H1 (cell line): ENCODE measurements around the gene MYLIP. TPM values are rescaled to one million over a fixed set of nuclear protein-coding genes. Genes with fewer than 3 reads are reported as not detected.

Source experiments
- JUN ChIP-seq: IDR thresholded peaks from 2 replicates; pipeline ENCODE4 v1.6.1; 2011; ENCODE audit warnings: low read depth, mild to moderate bottlenecking, improper control_type of control experiment, low read length
- polyA plus RNA-seq, 7 experiments: library from polyadenylated mRNA; depleted of rRNA in 3 of 7; stranded (reverse) in 5 of 7; unstranded in 2 of 7; fragments of >200 nt in 5 of 7; fragments of 200-250 nt in 2 of 7; gene quantifications; 1 replicate in 5 of 7; 2 replicates in 1 of 7; 4 replicates in 1 of 7; pipeline versions ENCODE4 v1.2.1 to v1.2.3, GENCODE V29; 2011 to 2013; ENCODE audit warnings: missing spikeins in 2 of 7, mixed read lengths in 2 of 7
- total RNA-seq: library from RNA; stranded (reverse); fragmentation: NEBNext Ultra II Directional; extraction: Animal tissue kit (Norgen Biotek cat#: 25700); gene quantifications from 2 replicates; pipeline ENCODE4 v1.2.1, GENCODE V29; 2021

MYLIP gene
- total and polyA plus RNA-seq, 2 of the 8 experiments (the other 6 are each of a cell fraction or from before 2014, with no cell fraction given): 21.1 to 26.9 TPM

GRCh38 chr6:16126861-16127260, 2.0 kb upstream of the MYLIP start (continued):
- no peak for TF ChIP-seq JUN
